Effector memory CD4-positive, alpha-beta T cell (primary cell): Measurements from ENCODE around the gene RRP15.

ENCODE experiments used
- DNase-seq, 3 donors: peaks; one replicate each; pipeline ENCODE4 v3.0.0-alpha.2; 2020
- H3K27ac ChIP-seq: 2 replicates; pipeline ENCODE4 v1.7.0; 2013; ENCODE audit warnings: mild to moderate bottlenecking, low read length, moderate library complexity; ENCODE audit not compliant: insufficient read depth, poor library complexity, severe bottlenecking
- H3K27me3 ChIP-seq: replicated peaks from 2 replicates; pipeline ENCODE4 v1.7.0; 2013; ENCODE audit warnings: mild to moderate bottlenecking, low read length; ENCODE audit not compliant: insufficient read depth, control insufficient read depth, poor library complexity, severe bottlenecking
- H3K36me3 ChIP-seq: 2 replicates; pipeline ENCODE4 v1.7.0; 2013; ENCODE audit warnings: mild to moderate bottlenecking, low read length, moderate library complexity; ENCODE audit not compliant: control insufficient read depth, insufficient read depth
- H3K4me1 ChIP-seq: 2 replicates; pipeline ENCODE4 v1.7.0; 2013; ENCODE audit warnings: low read length, mild to moderate bottlenecking; ENCODE audit not compliant: control insufficient read depth, insufficient read depth, poor library complexity, severe bottlenecking
- H3K4me3 ChIP-seq: 2 replicates; pipeline ENCODE4 v1.7.0; 2013; ENCODE audit warnings: low read length, low read depth, mild to moderate bottlenecking; ENCODE audit not compliant: insufficient read depth, poor library complexity, severe bottlenecking
- H3K9me3 ChIP-seq: 2 replicates; pipeline ENCODE4 v1.7.0; 2013; ENCODE audit warnings: mild to moderate bottlenecking, low read length, moderate library complexity; ENCODE audit not compliant: control insufficient read depth
- total RNA-seq, 3 donors: gene quantifications; one replicate each; lab custom pipeline; 2026; lab: John Stamatoyannopoulos, UW

Gene RRP15
- total RNA-seq: 14.3 to 22.0 (median 18.7) reads per million in 3 donors

- Histone ChIP-seq H3K4me1 (peaks cover 7% of the 10 kb centered on the region), H3K4me3 (peak within 1 kb of the TSS; percentile 92), H3K36me3 (no peaks in the 10 kb centered on the region), H3K27me3 (no peaks in the 10 kb centered on the region), H3K9me3 (no peaks in the 10 kb centered on the region), H3K27ac (peak within 1 kb of the TSS; percentile 68)
- peak; percentile 65 to 76 (median 69) for DNase-seq
Measured at GRCh38 chr1:218284917-218285635, at the start of gene RRP15. Gene RRP15, plus strand, starts transcription at chr1:218285293. Its CDS starts 24 bp downstream, at chr1:218285317.

DNA sequence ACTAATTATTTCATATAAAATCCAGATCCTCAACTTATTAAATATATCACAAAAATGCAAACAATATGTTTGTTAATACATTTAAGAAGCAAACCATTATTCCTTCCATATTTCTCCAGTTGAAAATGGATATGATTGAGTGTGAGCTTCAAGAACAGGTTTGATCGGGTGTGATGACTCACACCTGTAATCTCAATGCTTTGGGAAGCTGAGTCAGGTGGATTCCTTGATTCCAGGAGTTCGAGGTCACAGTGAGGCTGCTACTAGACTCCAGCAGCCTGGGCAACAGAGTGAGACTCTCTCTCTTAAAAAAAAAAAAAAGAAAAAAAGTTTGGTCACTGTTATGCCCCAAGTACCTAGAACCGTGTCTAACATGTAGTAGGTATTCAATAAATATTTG lies 42.9 kb upstream of the RRP15 start:
- Histone ChIP-seq H3K36me3 (no peaks in the 10 kb centered on the region), H3K4me3 (no peak overlapping the region), H3K9me3 (no peaks in the 10 kb centered on the region), H3K27ac (no peak overlapping the region), H3K4me1 (no peaks in the 10 kb centered on the region), H3K27me3 (no peaks in the 10 kb centered on the region)
- DNase-seq: no peak

DNA sequence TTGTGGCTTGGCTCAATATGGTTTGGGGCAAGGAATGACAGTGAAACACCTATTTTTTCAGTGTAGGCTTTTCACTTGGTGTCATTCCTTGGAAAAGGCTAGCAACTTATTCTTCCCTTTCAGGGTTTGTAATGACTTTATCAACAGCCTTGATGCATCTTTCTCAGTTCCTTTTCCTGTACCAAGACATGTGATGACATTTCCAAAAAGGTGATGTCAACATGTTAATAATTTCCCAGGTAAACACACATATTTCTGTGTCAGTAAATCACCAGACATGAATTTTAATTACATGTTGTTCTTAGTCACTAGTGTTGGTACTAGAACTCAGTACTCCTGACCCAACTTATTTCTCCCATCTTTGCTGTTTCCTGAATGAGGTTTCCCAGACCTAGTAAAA lies 37.8 kb upstream of the RRP15 start:
- no peak overlapping the region for H3K27ac ChIP-seq
- no peak overlapping the region for H3K4me3 ChIP-seq
- H3K36me3 ChIP-seq: no peaks in the 10 kb centered on the region
- no peaks in the 10 kb centered on the region for H3K27me3 ChIP-seq
- no peak for DNase-seq
- H3K4me1 ChIP-seq: no peaks in the 10 kb centered on the region
- H3K9me3 ChIP-seq: no peaks in the 10 kb centered on the region

DNA sequence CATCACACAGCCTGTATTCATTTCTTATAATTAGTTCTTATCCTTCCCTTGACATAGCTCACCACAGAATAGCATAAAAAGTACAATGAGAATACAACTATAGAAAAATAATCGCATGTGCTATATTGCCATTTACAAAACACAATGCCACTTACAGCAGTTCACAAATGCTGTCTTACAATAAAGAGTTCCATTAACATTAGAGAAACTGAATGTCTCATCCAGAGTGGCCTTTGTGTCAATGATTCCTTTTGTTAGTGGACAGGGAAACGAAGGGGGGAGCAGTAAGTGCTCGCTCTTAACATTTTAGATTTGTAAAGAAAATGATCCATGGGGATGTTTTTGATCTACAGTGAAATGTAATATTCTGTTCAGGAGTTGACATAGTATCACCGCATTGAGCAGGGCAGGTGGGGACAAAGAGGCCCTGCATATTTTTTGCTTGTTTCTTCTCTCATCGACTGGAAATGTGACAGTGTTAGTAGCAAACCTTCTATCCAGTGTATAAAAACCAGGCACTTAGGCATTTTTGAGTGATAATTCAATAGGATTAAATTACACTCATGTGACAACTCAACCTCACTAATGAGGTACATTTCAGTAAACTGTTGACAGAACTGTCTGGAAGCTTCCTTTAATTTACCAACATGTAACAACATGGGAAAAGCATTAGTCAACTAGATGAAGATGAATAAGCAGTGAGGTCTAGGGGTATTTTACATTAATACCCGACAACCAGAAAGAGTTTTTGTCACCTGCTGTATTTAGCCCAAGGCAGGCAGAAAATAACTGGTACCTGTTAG lies 35.6 kb upstream of the RRP15 start:
- no peak overlapping the region for H3K4me3 ChIP-seq
- no peaks in the 10 kb centered on the region for H3K4me1 ChIP-seq
- no peak overlapping the region for H3K27ac ChIP-seq
- no peaks in the 10 kb centered on the region for H3K27me3 ChIP-seq
- H3K36me3 ChIP-seq: no peaks in the 10 kb centered on the region
- no peak for DNase-seq
- H3K9me3 ChIP-seq: no peaks in the 10 kb centered on the region

- no peak for DNase-seq
- Histone ChIP-seq H3K4me1 (no peaks in the 10 kb centered on the region), H3K36me3 (no peaks in the 10 kb centered on the region), H3K9me3 (no peaks in the 10 kb centered on the region), H3K27ac (no peak overlapping the region), H3K4me3 (no peak overlapping the region), H3K27me3 (no peaks in the 10 kb centered on the region)
Measured at GRCh38 chr1:218250492-218250891, 34.6 kb upstream of the RRP15 start.

- no peaks in the 10 kb centered on the region for H3K27me3 ChIP-seq
- no peaks in the 10 kb centered on the region for H3K9me3 ChIP-seq
- DNase-seq: no peak
- no peak overlapping the region for H3K27ac ChIP-seq
- H3K36me3 ChIP-seq: no peaks in the 10 kb centered on the region
- H3K4me1 ChIP-seq: no peaks in the 10 kb centered on the region
- no peak overlapping the region for H3K4me3 ChIP-seq
Measured at GRCh38 chr1:218254296-218254946, 30.7 kb upstream of the RRP15 start.

DNA sequence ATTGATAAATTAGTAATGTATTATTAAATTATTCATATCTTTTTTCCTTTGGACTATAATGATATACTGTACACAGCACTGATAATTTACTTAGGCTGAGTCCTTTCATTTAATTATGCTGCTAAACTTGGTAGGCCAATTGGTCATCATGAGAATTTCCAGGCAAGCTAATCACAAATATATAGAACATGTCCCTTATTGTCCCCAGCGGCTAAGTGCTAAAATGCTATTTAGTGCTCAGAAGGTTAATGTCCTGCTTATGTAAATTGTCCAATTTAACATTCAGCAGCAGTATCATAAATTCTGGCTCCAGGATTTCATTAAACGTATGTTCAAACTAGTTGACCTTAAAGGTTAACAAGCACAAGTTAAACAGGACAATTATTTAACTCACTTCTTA lies 30.0 kb upstream of the RRP15 start:
- DNase-seq: no peak
- Histone ChIP-seq H3K4me1 (no peaks in the 10 kb centered on the region), H3K4me3 (no peak overlapping the region), H3K27ac (no peak overlapping the region), H3K36me3 (no peaks in the 10 kb centered on the region), H3K27me3 (no peaks in the 10 kb centered on the region), H3K9me3 (no peaks in the 10 kb centered on the region)

DNA sequence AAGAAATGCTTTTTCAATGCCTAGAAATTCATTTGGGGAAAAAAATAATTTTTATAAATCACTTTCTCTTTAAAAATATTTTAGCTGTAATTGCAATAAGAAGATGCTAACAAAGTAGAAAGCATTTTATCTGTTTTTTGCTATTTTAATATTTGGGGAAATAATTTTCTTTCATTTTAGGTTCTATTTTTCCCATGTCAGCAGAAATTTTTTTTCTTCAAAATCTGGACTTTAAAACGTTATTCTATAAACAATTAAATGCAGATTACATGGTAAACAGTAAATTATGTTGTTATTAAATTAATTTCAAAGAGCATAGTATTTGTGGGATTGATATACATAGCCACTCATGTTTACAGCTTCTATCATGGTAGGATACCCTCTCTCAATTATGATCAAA lies 27.7 kb upstream of the RRP15 start:
- no peak overlapping the region for H3K4me3 ChIP-seq
- H3K36me3 ChIP-seq: no peaks in the 10 kb centered on the region
- no peak overlapping the region for H3K27ac ChIP-seq
- H3K27me3 ChIP-seq: no peaks in the 10 kb centered on the region
- H3K4me1 ChIP-seq: no peaks in the 10 kb centered on the region
- H3K9me3 ChIP-seq: no peaks in the 10 kb centered on the region
- DNase-seq: no peak

GRCh38 chr1:218257971-218258370 lies 27.1 kb upstream of the RRP15 start:
- no peaks in the 10 kb centered on the region for H3K27me3 ChIP-seq
- H3K4me3 ChIP-seq: no peak overlapping the region
- no peak for DNase-seq
- no peaks in the 10 kb centered on the region for H3K36me3 ChIP-seq
- no peaks in the 10 kb centered on the region for H3K4me1 ChIP-seq
- H3K27ac ChIP-seq: no peak overlapping the region
- H3K9me3 ChIP-seq: no peaks in the 10 kb centered on the region

DNA sequence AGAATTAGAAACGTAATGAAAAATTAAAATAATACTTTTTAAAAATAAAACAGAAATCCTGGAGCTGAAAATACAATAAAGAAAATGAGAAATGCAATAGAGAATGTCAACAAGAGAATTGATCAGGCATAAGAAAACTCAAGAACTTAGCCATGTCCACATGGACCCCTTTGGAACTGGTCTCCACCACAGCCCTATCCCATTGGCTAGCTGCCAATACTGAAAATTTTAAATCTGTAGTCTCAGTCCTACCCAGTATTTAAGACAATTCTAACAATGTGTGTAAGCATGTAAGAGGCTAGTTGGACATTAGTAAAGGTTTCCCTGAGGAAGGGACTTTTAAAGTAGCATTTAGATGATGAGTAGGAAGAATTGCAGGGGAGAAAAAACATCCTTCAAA lies 25.8 kb upstream of the RRP15 start:
- no peaks in the 10 kb centered on the region for H3K4me1 ChIP-seq
- H3K27ac ChIP-seq: no peak overlapping the region
- H3K27me3 ChIP-seq: no peaks in the 10 kb centered on the region
- DNase-seq: no peak
- H3K9me3 ChIP-seq: no peaks in the 10 kb centered on the region
- H3K4me3 ChIP-seq: no peak overlapping the region
- H3K36me3 ChIP-seq: no peaks in the 10 kb centered on the region
